ENCODE data around the gene GSTT4.
"Not testable (repeated sequence)": the region's sequence is repeated elsewhere in the genome, so short reads cannot be mapped to it uniquely, and the experiment has no call there.

DNA sequence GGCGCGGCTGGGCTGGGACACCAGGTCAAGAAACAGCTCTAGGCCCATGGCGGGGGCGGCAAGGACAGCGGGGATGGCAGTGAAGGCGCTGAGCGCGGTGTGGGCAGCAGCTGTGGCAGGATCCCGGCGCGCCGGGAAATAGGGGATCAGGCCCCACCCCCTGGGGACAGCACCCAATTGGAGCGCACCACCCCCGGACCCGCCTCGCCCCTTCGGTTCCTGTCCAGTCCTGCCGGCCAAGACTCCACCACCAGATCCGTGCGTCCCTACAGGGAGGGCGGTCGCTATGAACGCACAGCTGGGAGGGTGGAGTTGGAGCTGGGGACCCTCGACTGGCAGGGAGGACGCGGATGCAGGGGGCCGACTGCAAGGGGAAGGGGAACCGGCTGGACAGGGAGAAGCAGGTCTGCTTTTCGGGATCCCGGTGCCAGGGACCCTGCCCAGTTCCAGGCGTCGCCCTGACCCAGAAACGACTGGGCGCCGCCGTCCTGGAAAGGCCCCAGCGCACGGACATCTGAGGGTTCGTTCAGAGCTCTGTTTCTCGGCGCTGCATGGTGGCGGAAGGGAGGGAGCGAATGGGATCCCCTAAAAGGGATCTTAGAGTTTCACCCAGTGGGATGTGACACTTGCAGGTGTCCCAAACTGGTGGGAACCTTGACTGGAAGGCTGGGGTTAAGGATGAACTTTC, 44.0 kb downstream of the GSTT4 start, which contains the start of gene GSTT2B:
- TF ChIP-seq, protein P1, sequence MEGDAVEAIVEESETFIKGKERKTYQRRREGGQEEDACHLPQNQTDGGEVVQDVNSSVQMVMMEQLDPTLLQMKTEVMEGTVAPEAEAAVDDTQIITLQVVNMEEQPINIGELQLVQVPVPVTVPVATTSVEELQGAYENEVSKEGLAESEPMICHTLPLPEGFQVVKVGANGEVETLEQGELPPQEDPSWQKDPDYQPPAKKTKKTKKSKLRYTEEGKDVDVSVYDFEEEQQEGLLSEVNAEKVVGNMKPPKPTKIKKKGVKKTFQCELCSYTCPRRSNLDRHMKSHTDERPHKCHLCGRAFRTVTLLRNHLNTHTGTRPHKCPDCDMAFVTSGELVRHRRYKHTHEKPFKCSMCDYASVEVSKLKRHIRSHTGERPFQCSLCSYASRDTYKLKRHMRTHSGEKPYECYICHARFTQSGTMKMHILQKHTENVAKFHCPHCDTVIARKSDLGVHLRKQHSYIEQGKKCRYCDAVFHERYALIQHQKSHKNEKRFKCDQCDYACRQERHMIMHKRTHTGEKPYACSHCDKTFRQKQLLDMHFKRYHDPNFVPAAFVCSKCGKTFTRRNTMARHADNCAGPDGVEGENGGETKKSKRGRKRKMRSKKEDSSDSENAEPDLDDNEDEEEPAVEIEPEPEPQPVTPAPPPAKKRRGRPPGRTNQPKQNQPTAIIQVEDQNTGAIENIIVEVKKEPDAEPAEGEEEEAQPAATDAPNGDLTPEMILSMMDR (IDR thresholded peaks at IDR 0.05), result not testable (repeated sequence)
- not testable (repeated sequence) for TF ChIP-seq POLR2A (IDR thresholded peaks at IDR 0.05)

Measured in adrenal gland (tissue), 5 donors.